H1 (cell line): ENCODE measurements around the gene LRP2BP. TPM values are rescaled to one million over a fixed set of nuclear protein-coding genes. Genes with fewer than 3 reads are reported as not detected.

ENCODE experiments used
- CTCF ChIA-PET: fragments of 300-600 bp; sonication (Branson Sonifier 250); formaldehyde crosslinking; loops from one replicate; lab custom pipeline; 2021; ENCODE audit not compliant: partially characterized antibody; lab: Charles Lee
- POLR2A ChIA-PET: fragments of 300-600 bp; sonication (Branson Sonifier 250); formaldehyde crosslinking; loops from one replicate; lab custom pipeline; 2021; ENCODE audit warnings: inconsistent platforms; ENCODE audit not compliant: partially characterized antibody; lab: Charles Lee
- DNase-seq, 2 experiments: peaks; one replicate each; pipeline versions ENCODE4 v3.0.0 to v3.0.0-alpha.2; 2010 to 2022; ENCODE audit warnings: low spot score in 2 of 2, low read depth in 1 of 2, mixed read lengths in 1 of 2
- FAIRE-seq: peaks from 2 replicates; lab custom pipeline; 2011; peaks lifted over from hg19 to GRCh38; lab: Jason Lieb, UNC
- H2AFZ ChIP-seq: 2 replicates; pipeline ENCODE4 v1.8.1; 2012; ENCODE audit warnings: low read length, inconsistent platforms
- H2AK5ac ChIP-seq: 2 replicates; pipeline ENCODE4 v1.6.1; 2013; ENCODE audit warnings: low read depth, low read length
- H2BK120ac ChIP-seq: replicated peaks from 2 replicates; pipeline ENCODE3; 2013; ENCODE audit warnings: low read depth, low read length, inconsistent platforms
- H2BK12ac ChIP-seq: 2 replicates; pipeline ENCODE4 v1.6.1; 2013; ENCODE audit warnings: low read depth, low read length
- H2BK15ac ChIP-seq: 2 replicates; pipeline ENCODE4 v1.6.1; 2013; ENCODE audit warnings: low read length
- H2BK20ac ChIP-seq: 2 replicates; pipeline ENCODE4 v1.6.1; 2013; ENCODE audit warnings: low read length
- H2BK5ac ChIP-seq: 2 replicates; pipeline ENCODE4 v1.6.1; 2013; ENCODE audit warnings: low read depth, low read length
- H3K14ac ChIP-seq: 2 replicates; pipeline ENCODE4 v1.6.1; 2013; ENCODE audit warnings: inconsistent platforms; ENCODE audit not compliant: insufficient read length
- H3K18ac ChIP-seq: 2 replicates; pipeline ENCODE4 v1.6.1; 2013; ENCODE audit warnings: low read length; ENCODE audit errors: extremely low read depth
- H3K23ac ChIP-seq: 2 replicates; pipeline ENCODE4 v1.6.1; 2013; ENCODE audit warnings: inconsistent platforms; ENCODE audit not compliant: insufficient read length
- H3K23me2 ChIP-seq: 2 replicates; pipeline ENCODE4 v1.6.1; 2013; ENCODE audit warnings: low read depth, low read length
- H3K27ac ChIP-seq: 2 replicates; pipeline ENCODE4 v1.6.1; 2011; ENCODE audit warnings: low read depth, low read length, inconsistent platforms
- H3K27me3 ChIP-seq, 4 experiments: replicated peaks in 1 of 4; 1 replicate in 1 of 4; 2 replicates in 3 of 4; pipeline versions ENCODE4 v1.6.1 to v1.8.1; 2011 to 2013; ENCODE audit warnings: low read length in 3 of 4, mild to moderate bottlenecking in 3 of 4, inconsistent platforms in 2 of 4, mixed read lengths in 2 of 4, moderate library complexity in 1 of 4; ENCODE audit not compliant: control insufficient read depth in 3 of 4, insufficient read depth in 3 of 4; ENCODE audit errors: extremely low read depth in 1 of 4
- H3K36me3 ChIP-seq, 4 experiments: 2 replicates each; pipeline versions ENCODE4 v1.6.1 to v1.8.1; 2011 to 2013; ENCODE audit warnings: mild to moderate bottlenecking in 4 of 4, low read length in 3 of 4, moderate library complexity in 2 of 4, control low read depth in 1 of 4, inconsistent platforms in 1 of 4; ENCODE audit not compliant: insufficient read depth in 4 of 4, control insufficient read depth in 2 of 4
- H3K4ac ChIP-seq: replicated peaks from 2 replicates; pipeline ENCODE3; 2013; ENCODE audit warnings: low read length, low read depth, mixed read lengths, inconsistent platforms; ENCODE audit not compliant: insufficient read length
- H3K4me1 ChIP-seq, 4 experiments: replicated peaks in 1 of 4; 1 replicate in 1 of 4; 2 replicates in 3 of 4; pipeline versions ENCODE4 v1.6.1 to v1.8.1; 2011 to 2013; ENCODE audit warnings: low read length in 3 of 4, inconsistent platforms in 2 of 4, mixed read lengths in 1 of 4; ENCODE audit not compliant: insufficient read depth in 4 of 4, control insufficient read depth in 3 of 4
- H3K4me2 ChIP-seq, 2 experiments: 2 replicates each; pipeline versions ENCODE4 v1.6.1 to v1.8.1; 2011 to 2013; ENCODE audit warnings: low read depth in 2 of 2, low read length in 2 of 2, control low read depth in 1 of 2, inconsistent platforms in 1 of 2, mild to moderate bottlenecking in 1 of 2; ENCODE audit not compliant: insufficient read depth in 1 of 2
- H3K4me3 ChIP-seq, 4 experiments: fragments of 200-600, 300-600 bp in 1 of 4; sonication (generic), shearing (Covaris generic), sonication (Bioruptor Twin) in 1 of 4; 2 replicates each; pipeline versions ENCODE4 v1.5.1 to v1.8.1; 2011 to 2016; ENCODE audit warnings: low read length in 4 of 4, low read depth in 3 of 4, control low read depth in 2 of 4, inconsistent platforms in 2 of 4, mild to moderate bottlenecking in 2 of 4, mixed read lengths in 1 of 4, moderate library complexity in 1 of 4; ENCODE audit not compliant: insufficient read depth in 2 of 4; ENCODE audit errors: extremely low read depth in 1 of 4
- H3K56ac ChIP-seq: replicated peaks from 2 replicates; pipeline ENCODE3; 2013; ENCODE audit warnings: low read depth, mild to moderate bottlenecking, mixed read lengths, low read length, inconsistent platforms; ENCODE audit not compliant: insufficient read length
- H3K79me1 ChIP-seq: 2 replicates; pipeline ENCODE4 v1.6.1; 2013; ENCODE audit warnings: low read depth, low read length, control low read depth
- H3K79me2 ChIP-seq, 2 experiments: 2 replicates each; pipeline versions ENCODE4 v1.6.1 to v1.8.1; 2012 to 2013; ENCODE audit warnings: low read length in 2 of 2, mild to moderate bottlenecking in 2 of 2, inconsistent platforms in 1 of 2; ENCODE audit not compliant: insufficient read depth in 2 of 2, control insufficient read depth in 1 of 2
- H3K9ac ChIP-seq, 4 experiments: replicated peaks in 1 of 4; 1 replicate in 1 of 4; 2 replicates in 3 of 4; pipeline versions ENCODE4 v1.6.1 to v1.8.1; 2011 to 2013; ENCODE audit warnings: low read depth in 3 of 4, low read length in 3 of 4, control low read depth in 2 of 4, mild to moderate bottlenecking in 2 of 4, moderate library complexity in 2 of 4, inconsistent platforms in 1 of 4; ENCODE audit errors: extremely low read depth in 1 of 4
- H3K9me3 ChIP-seq, 2 experiments: 2 replicates each; pipeline versions ENCODE4 v1.6.1 to v1.8.1; 2012 to 2013; ENCODE audit warnings: mild to moderate bottlenecking in 2 of 2, moderate library complexity in 2 of 2, control low read depth in 1 of 2, inconsistent platforms in 1 of 2, low read depth in 1 of 2, low read length in 1 of 2, mixed read lengths in 1 of 2; ENCODE audit not compliant: insufficient read depth in 2 of 2
- H4K20me1 ChIP-seq, 2 experiments: replicated peaks in 1 of 2; 2 replicates each; pipeline versions ENCODE3 to v1.8.1; 2011 to 2013; ENCODE audit warnings: inconsistent platforms in 2 of 2, low read length in 2 of 2, mild to moderate bottlenecking in 1 of 2; ENCODE audit not compliant: insufficient read depth in 2 of 2, control insufficient read depth in 1 of 2
- H4K5ac ChIP-seq: 2 replicates; pipeline ENCODE4 v1.6.1; 2013; ENCODE audit warnings: low read length, low read depth, mixed read lengths, inconsistent platforms; ENCODE audit not compliant: insufficient read length
- H4K8ac ChIP-seq: 2 replicates; pipeline ENCODE4 v1.8.0; 2013; ENCODE audit warnings: mild to moderate bottlenecking, moderate library complexity, low read length, inconsistent platforms; ENCODE audit not compliant: insufficient read depth; ENCODE audit errors: extremely low read depth
- H4K91ac ChIP-seq: replicated peaks from 2 replicates; pipeline ENCODE3; 2013; ENCODE audit warnings: low read length, mixed read lengths, inconsistent platforms; ENCODE audit not compliant: insufficient read length
- CBX5 ChIP-seq: fragments of 300-800, 300-1000 bp; sonication (generic); IDR thresholded peaks from 2 replicates; pipeline ENCODE4 v1.7.1; 2016; ENCODE audit warnings: antibody characterized with exemption, low read length, low read depth
- CHD1 ChIP-seq: IDR thresholded peaks from 2 replicates; pipeline ENCODE4 v1.6.1; 2012; ENCODE audit warnings: low read depth, low read length, improper control_type of control experiment
- CTBP2 ChIP-seq: IDR thresholded peaks from 2 replicates; pipeline ENCODE4 v1.7.0; 2011; ENCODE audit warnings: borderline replicate concordance, mild to moderate bottlenecking, moderate library complexity, mixed read lengths, low read length; ENCODE audit not compliant: insufficient read depth, insufficient read length
- E2F6 ChIP-seq: IDR thresholded peaks from 2 replicates; pipeline ENCODE4 v1.6.1; 2012; ENCODE audit warnings: inconsistent platforms
- KDM5A ChIP-seq: fragments of 200-600 bp; IDR thresholded peaks from 2 replicates; pipeline ENCODE4 v1.7.1; 2012; ENCODE audit warnings: mild to moderate bottlenecking, low read length, inconsistent platforms, mixed read lengths
- MAFK ChIP-seq: IDR thresholded peaks from 2 replicates; pipeline ENCODE4 v1.6.1; 2012; ENCODE audit warnings: low read depth, mild to moderate bottlenecking, improper control_type of control experiment, low read length
- NANOG ChIP-seq: IDR thresholded peaks from 2 replicates; pipeline ENCODE4 v1.6.1; 2011; ENCODE audit warnings: low read length, low read depth, mild to moderate bottlenecking, inconsistent platforms; ENCODE audit not compliant: insufficient read depth, poor library complexity, severe bottlenecking
- RXRA ChIP-seq: IDR thresholded peaks from 2 replicates; pipeline ENCODE4 v1.6.1; 2011; ENCODE audit warnings: low read depth, mild to moderate bottlenecking, low read length, moderate library complexity; ENCODE audit not compliant: insufficient read depth
- TEAD4 ChIP-seq: IDR thresholded peaks from 2 replicates; pipeline ENCODE4 v1.6.1; 2012; ENCODE audit warnings: low read depth, low read length, inconsistent platforms, mixed read lengths
- WGBS, 2 experiments: shearing (Covaris generic) in 1 of 2; methylation state at CpG; one replicate each; pipeline versions ENCODE4 v1.1.6 to v1.1.7; 2013 to 2015; ENCODE audit warnings: low lambda C conversion rate in 2 of 2, mixed read lengths in 2 of 2, inconsistent platforms in 1 of 2, low coverage in 1 of 2, missing lambda C conversion rate in 1 of 2; ENCODE audit not compliant: insufficient replicate concordance in 2 of 2, insufficient coverage in 1 of 2, insufficient read length in 1 of 2; ENCODE audit errors: extremely low coverage in 1 of 2, missing lambda C conversion rate in 1 of 2; 5-methylcytosine and 5-hydroxymethylcytosine counted together
- polyA plus RNA-seq, 7 experiments: library from polyadenylated mRNA; depleted of rRNA in 3 of 7; stranded (reverse) in 5 of 7; unstranded in 2 of 7; fragments of >200 nt in 5 of 7; fragments of 200-250 nt in 2 of 7; gene quantifications; 1 replicate in 5 of 7; 2 replicates in 1 of 7; 4 replicates in 1 of 7; pipeline versions ENCODE4 v1.2.1 to v1.2.3, GENCODE V29; 2011 to 2013; ENCODE audit warnings: missing spikeins in 2 of 7, mixed read lengths in 2 of 7
- total RNA-seq: library from RNA; stranded (reverse); fragmentation: NEBNext Ultra II Directional; extraction: Animal tissue kit (Norgen Biotek cat#: 25700); gene quantifications from 2 replicates; pipeline ENCODE4 v1.2.1, GENCODE V29; 2021
- TF ChIP-seq, protein P1 (sequence below): IDR thresholded peaks from 2 replicates; pipeline ENCODE4 v1.6.1; 2012; ENCODE audit warnings: inconsistent platforms

The LRP2BP gene
- total and polyA plus RNA-seq, 2 of the 8 experiments (the other 6 are each of a cell fraction or from before 2014, with no cell fraction given) = 0.12 to 0.30 TPM

- Histone ChIP-seq H4K8ac (no peak overlapping the region), H3K23ac (no peak overlapping the region), H2BK15ac (no peak overlapping the region)
- DNase-seq = no peak
- TF ChIP-seq CBX5 (no peak), TEAD4 (no peak), CTBP2 (no peak), E2F6 (no peak), KDM5A (no peak), CHD1 (no peak), RXRA (no peak), NANOG (no peak), MAFK (no peak)
- TF ChIP-seq, protein P1, sequence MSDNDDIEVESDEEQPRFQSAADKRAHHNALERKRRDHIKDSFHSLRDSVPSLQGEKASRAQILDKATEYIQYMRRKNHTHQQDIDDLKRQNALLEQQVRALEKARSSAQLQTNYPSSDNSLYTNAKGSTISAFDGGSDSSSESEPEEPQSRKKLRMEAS = no peak
- TF ChIP-seq, all 59 proteins: peak for 0
- Histone ChIP-seq H4K5ac (no peak overlapping the region), H3K4me1 (peaks cover 0 to 3% (median 0%) of the 10 kb centered on the region in 4 experiments; a peak in 1 of 7 replicates), H3K56ac (no peak overlapping the region), H3K23me2 (no peaks in the 10 kb centered on the region; the same call in 1 of the 2 replicates), H3K79me2 (no peaks in the 10 kb centered on the region), H3K14ac (no peak overlapping the region), H3K27me3 (no peaks in the 10 kb centered on the region), H3K4me2 (no peak overlapping the region), H2BK20ac (no peak overlapping the region), H4K20me1 (no peaks in the 10 kb centered on the region), H3K9me3 (peaks cover 0 to 7% of the 10 kb centered on the region in 2 experiments; a peak in 1 of 4 replicates), H2BK120ac (no peak overlapping the region), H3K4me3 (no peak overlapping the region), H2BK5ac (no peak overlapping the region), H2AK5ac (no peak overlapping the region), H4K91ac (no peak overlapping the region), H3K27ac (no peak overlapping the region), H3K4ac (no peak overlapping the region), H2AFZ (no peak overlapping the region), H3K79me1 (no peaks in the 10 kb centered on the region), H2BK12ac (no peak overlapping the region), H3K9ac (no peak overlapping the region), H3K36me3 (peaks cover 0 to 4% (median 0%) of the 10 kb centered on the region in 4 experiments; a peak in 1 of 8 replicates), H3K18ac (no peak overlapping the region)
- CTCF ChIA-PET = interaction anchor here (0.7 kb wide), 1 partner anchor 65 kb away, joined by 3 read pairs; no protein-coding TSS in a partner anchor
- no peak for FAIRE-seq
- 88% methylated on average over 10 of the region's 10 CpGs; no CpG with 5 or more reads in 1 of the 2 experiments for WGBS, 2 experiments
- POLR2A ChIA-PET = interaction anchor here (1.2 to 5.5 kb wide), 2 partner anchors 12 to 20 kb away, joined by 4 to 25 read pairs; partner anchors contain the start of genes ANKRD37 and LRP2BP
These were observed 10.8 kb downstream of the LRP2BP start for GRCh38 chr4:185384930-185385331.
